Left kidney (tissue), 2 donors: ENCODE data around the gene ARID1B. TPM values are rescaled to one million over a fixed set of nuclear protein-coding genes. Genes with fewer than 3 reads are reported as not detected.

Source experiments
- DNase-seq: peaks from one replicate; pipeline ENCODE4 v3.0.0-alpha.2; 2013
- polyA plus RNA-seq: library from polyadenylated mRNA; unstranded; fragments of 120-200 nt; gene quantifications from one replicate; pipeline ENCODE4 v1.2.1, GENCODE V29; 2013; ENCODE audit not compliant: insufficient read length

ARID1B gene
- polyA plus RNA-seq, 1 donor = 87.7 TPM

GRCh38 chr6:157076451-157076822 lies 299.3 kb downstream of the ARID1B start:
- no peak for DNase-seq

- DNase-seq = no peak
These were observed 300.1 kb downstream of the ARID1B start for GRCh38 chr6:157077251-157077650.

DNA sequence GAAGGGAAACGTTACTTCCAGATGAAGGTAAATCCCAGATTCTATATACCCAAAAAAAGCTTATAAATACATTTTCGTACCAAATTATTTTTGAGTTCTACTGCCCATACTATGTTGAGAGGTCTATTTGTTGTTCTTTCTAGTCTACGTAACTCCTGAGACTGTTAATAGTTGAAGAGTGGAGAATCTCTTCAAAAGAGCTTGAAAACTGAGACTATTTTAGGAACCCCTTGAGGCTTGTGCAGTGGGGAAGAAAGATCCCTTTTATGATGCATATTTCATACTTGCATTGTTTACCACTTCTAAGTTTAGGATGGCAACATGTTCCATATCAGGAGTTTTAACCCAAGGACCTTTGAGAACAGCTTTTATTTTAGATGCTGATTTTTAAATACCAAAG lies 301.1 kb downstream of the ARID1B start:
- no peak for DNase-seq

- no peak for DNase-seq
These were observed 302.1 kb downstream of the ARID1B start for GRCh38 chr6:157079277-157079676.

DNA sequence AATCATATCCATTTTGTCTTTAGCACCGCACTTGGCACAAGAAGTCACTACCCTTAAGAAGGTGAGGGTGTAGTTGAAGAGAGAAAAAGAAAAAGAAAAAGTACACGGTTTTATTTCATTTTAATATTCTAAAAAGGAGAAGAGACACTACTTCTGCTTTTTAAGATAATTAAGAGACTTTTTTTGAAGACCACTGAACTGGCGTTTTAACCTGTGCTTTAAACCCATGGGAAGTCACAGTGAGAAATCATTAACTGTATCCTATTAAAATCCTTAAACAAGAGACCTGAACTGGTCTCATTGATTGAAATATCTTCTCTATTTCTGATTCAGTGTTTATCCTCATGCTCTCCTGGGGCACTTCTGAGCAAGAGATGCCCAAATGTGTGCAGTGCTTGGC lies 302.6 kb downstream of the ARID1B start:
- DNase-seq = no peak

- DNase-seq = no peak
These were observed 303.8 kb downstream of the ARID1B start for GRCh38 chr6:157080986-157081391.

GRCh38 chr6:157083343-157083742 lies 306.2 kb downstream of the ARID1B start:
- DNase-seq = no peak

GRCh38 chr6:157086632-157087031 lies 309.5 kb downstream of the ARID1B start:
- no peak for DNase-seq

DNA sequence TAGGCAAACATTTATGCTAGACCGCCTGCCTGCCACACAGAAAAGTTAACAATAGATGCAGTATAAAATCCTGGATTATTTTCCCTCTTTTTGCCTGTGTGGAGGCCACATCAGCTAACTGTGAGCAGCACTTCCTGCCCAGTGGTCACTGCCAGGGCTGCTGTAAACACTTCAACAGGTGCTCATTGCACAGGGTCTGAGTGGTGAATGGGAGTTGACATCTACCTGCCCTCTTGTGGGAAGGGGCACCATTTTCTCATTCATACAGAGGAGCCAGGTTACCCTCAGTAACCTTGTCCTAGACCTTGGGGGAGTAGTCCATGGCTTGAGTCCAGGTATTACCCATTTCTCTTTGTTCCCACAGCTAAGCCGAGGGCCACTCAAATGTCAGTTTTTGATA lies 310.8 kb downstream of the ARID1B start:
- DNase-seq = no peak

DNA sequence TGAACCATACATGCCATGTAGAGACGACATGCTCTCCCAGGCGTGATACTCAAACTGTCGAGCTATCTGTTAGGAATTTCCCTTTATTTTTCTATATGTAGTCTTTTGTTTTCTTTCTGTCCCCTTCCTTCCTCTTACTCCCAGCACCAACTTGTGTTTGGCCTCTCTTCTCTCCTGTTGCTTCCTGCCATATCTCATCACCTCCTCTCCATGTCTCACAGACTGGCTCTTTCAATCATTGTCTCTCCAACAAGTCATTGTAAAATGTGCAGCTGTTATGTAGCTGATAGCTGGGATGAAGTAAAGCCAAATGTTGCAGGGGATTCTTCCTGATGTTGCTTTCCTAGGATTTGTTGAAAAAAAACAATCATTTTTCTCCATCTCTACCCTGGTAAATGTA lies 311.7 kb downstream of the ARID1B start:
- DNase-seq = no peak

DNA sequence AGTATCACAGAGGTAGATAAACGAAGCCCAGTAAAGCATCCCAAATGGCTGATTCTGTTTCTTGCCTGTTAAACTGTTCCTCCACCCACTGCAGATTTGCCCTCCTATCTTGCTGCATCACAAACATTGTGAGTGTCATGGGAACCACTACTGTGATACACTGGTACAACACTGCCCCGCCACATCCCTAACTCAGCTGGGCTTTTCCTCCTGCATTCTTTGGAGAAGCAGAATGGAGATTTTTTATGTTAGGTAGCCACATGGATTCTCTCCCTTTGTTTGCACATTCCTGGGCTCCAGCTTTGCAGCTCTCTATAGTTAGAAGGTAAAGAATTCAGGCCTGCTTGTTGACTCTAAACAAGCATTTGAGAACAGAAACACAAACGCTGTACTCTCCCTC lies 312.1 kb downstream of the ARID1B start:
- DNase-seq = no peak

GRCh38 chr6:157089851-157090250 lies 312.7 kb downstream of the ARID1B start:
- DNase-seq = no peak

- no peak for DNase-seq
These were observed 313.6 kb downstream of the ARID1B start for GRCh38 chr6:157090736-157091135.

- no peak for DNase-seq
These were observed 314.1 kb downstream of the ARID1B start for GRCh38 chr6:157091243-157091642.

GRCh38 chr6:157091856-157092460 lies 314.8 kb downstream of the ARID1B start:
- DNase-seq = no peak

- DNase-seq = no peak
These were observed 315.6 kb downstream of the ARID1B start for GRCh38 chr6:157092736-157093135.

DNA sequence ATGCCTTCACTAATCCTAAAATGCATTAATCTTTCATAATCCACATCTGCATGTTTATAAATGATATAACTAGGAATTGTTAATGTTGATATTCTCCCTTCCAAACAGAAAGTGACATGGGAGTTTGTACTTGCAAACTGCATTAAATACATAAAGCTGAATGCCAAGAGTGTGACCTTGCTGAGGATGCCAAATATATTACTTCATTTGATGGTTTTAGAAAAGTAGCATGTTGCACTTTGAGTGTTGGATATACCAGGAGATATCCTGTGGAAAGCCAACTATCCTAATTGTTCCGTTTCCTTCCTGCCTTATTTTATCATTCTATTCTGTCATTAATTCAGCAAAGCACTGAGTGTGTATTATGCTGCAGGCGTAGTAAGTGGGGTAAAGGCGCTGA lies 316.4 kb downstream of the ARID1B start:
- DNase-seq = no peak

DNA sequence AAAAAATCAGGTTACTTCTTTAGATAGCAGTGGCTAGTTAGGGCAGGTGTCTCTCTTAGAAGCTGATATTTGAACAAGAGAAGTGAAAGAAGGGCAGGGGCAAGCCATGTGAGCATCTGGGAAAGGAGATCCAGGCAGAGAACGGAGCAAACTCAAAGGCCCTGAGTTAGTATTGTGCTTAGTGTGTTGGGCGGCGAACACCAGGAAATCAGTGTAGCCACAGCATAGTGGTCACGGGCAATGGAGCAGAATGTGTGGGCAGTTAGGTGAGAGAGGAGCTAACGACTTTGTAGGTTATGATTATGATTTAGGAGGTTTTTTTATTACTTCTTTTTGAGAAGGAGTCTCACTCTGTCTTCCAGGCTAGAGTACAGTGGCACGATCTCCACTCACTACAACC lies 316.9 kb downstream of the ARID1B start:
- no peak for DNase-seq

GRCh38 chr6:157095084-157095483 lies 317.9 kb downstream of the ARID1B start:
- no peak for DNase-seq

DNA sequence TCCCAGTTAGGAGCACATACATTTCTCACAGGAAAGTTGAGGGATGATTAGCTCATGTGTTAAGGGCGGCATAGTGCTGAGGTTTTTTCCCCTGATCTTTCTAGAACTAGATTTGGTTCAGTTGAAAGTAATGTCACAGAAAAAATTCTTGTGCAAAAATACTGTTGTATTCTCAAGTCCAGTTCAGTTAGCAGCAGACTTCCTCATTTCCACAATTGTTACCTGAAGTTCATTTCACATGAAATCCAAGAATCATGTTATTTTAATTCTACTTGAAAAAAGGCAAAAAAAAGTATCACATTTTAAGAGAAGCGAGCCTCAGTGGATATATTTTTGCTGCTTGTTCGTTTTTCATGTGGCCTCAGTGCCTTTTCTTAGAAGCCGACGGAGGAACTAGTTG lies 318.4 kb downstream of the ARID1B start:
- DNase-seq = no peak

- DNase-seq = no peak
These were observed 318.9 kb downstream of the ARID1B start for GRCh38 chr6:157096105-157096504.

DNA sequence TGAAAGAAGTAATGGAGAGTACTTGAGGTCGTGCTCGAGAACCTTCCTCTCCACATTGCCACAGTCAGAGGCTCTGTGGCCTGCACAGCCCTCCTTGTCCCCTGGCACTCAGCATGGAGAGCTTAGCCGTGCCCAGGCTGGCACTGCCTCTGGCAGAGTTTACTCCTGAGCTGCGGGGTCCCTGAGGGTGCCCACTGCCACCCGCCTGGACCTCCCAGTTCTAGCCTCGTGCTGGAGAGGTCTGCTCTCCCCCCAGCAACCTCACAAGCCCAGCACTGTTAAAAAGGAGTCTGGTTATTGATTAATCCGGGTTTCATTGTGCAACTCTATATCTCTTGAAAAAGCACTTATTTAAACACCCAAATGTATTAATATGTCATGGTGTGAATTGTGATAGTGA lies 319.3 kb downstream of the ARID1B start:
- DNase-seq = peak; percentile 13

DNA sequence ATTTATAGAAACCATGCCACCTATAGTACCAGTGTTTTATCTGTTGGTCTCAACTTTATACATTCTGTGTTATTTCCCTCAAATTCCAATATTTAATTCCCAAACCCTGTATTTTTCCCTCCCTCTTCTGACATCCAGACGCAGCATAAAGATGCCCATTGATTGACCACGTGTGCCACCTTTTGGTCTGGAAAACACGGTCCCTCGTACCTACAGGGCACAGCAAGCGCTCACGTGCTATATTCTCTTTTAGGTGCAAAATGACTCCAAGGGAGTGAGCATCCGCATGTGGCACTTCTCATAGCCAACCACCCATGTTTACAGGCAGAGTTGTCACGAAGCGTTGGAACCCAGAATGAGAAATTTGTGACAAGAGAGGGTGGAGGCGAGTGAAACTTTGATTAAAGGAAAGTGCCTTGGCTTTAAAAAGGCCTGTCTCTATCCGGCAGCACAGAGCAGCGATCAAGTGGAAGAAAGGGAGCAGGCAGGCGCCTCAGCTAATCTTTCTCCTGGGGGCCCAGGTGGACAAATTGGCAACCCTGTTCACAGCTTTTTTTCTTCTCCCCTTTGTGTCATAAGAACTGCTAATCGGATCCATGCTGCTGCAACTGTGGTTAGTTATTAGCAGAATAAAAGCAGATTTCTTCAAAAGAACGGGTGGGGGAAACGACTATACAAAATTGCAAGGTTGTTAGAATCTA lies 320.2 kb downstream of the ARID1B start:
- DNase-seq = no peak

GRCh38 chr6:157098999-157099398 lies 321.8 kb downstream of the ARID1B start:
- DNase-seq = no peak
